ENCODE data around the gene ERICH6B.
"Not testable (repeated sequence)": the region's sequence is repeated elsewhere in the genome, so short reads cannot be mapped to it uniquely, and the experiment has no call there.

GRCh38 chr13:45635291-45635690 is 19.8 kb upstream of the ERICH6B start:
- not testable (repeated sequence) for TF ChIP-seq YY1 (IDR thresholded peaks at IDR 0.05); REST (IDR thresholded peaks at IDR 0.05); CTCF (IDR thresholded peaks at IDR 0.05; ENCODE audit: low read depth, low read length, missing input control); TAF1 (conservative IDR thresholded peaks at IDR 0.05); HNF4G (IDR thresholded peaks at IDR 0.05); MAX (IDR thresholded peaks at IDR 0.05); JUND (IDR thresholded peaks at IDR 0.05); EGR1 (IDR thresholded peaks at IDR 0.05; ENCODE audit: low read depth in 2 of 2); HNF4A (conservative IDR thresholded peaks at IDR 0.05)
